PFSK-1 (cell line): Measurements from ENCODE around the gene MAP3K4.

Experiments
- FOXP2 ChIP-seq: optimal IDR thresholded peaks from 2 replicates; pipeline ENCODE3; 2011; ENCODE audit warnings: borderline replicate concordance, control low read depth, inconsistent platforms; ENCODE audit not compliant: insufficient read depth; ENCODE audit errors: extremely low read length, extremely low read depth
- POLR2AphosphoS5 ChIP-seq: IDR thresholded peaks from 2 replicates; pipeline ENCODE4 v1.6.1; 2012; ENCODE audit warnings: low read depth, mild to moderate bottlenecking, control low read depth, low read length, moderate library complexity
- REST ChIP-seq, 2 experiments: IDR thresholded peaks; 2 replicates each; pipeline versions ENCODE4 v1.6.1 to v1.8.0; 2011 to 2012; ENCODE audit warnings: low read depth in 2 of 2, low read length in 2 of 2, control low read depth in 1 of 2, inconsistent platforms in 1 of 2, mild to moderate bottlenecking in 1 of 2, moderate library complexity in 1 of 2; ENCODE audit not compliant: insufficient read depth in 1 of 2
- SIN3A ChIP-seq: IDR thresholded peaks from 2 replicates; pipeline ENCODE4 v1.6.1; 2012; ENCODE audit warnings: mild to moderate bottlenecking, low read length, moderate library complexity, borderline replicate concordance; ENCODE audit not compliant: insufficient read depth
- TAF1 ChIP-seq: IDR thresholded peaks from 2 replicates; pipeline ENCODE4 v1.6.1; 2012; ENCODE audit warnings: low read length, control low read depth, borderline replicate concordance; ENCODE audit not compliant: insufficient read depth

The MAP3K4 gene

GRCh38 chr6:161057103-161058091 lies 65.8 kb downstream of the MAP3K4 start:
- TF ChIP-seq POLR2AphosphoS5 (no peak), SIN3A (no peak), TAF1 (no peak), REST (IDR thresholded peaks at IDR 0.05; ENCODE audit: insufficient read depth in 1 of 2, low read depth in 2 of 2, low read length in 2 of 2) (no peak), FOXP2 (no peak)

- TF ChIP-seq POLR2AphosphoS5 (no peak), FOXP2 (no peak), REST (IDR thresholded peaks at IDR 0.05; ENCODE audit: insufficient read depth in 1 of 2, low read depth in 2 of 2, low read length in 2 of 2) (no peak), SIN3A (no peak), TAF1 (no peak)
These were observed 67.2 kb downstream of the MAP3K4 start for GRCh38 chr6:161058741-161059140.

GRCh38 chr6:161061576-161061975 lies 70.0 kb downstream of the MAP3K4 start:
- TF ChIP-seq FOXP2 (no peak), SIN3A (no peak), TAF1 (no peak), REST (IDR thresholded peaks at IDR 0.05; ENCODE audit: insufficient read depth in 1 of 2, low read depth in 2 of 2, low read length in 2 of 2) (no peak), POLR2AphosphoS5 (no peak)

GRCh38 chr6:161064915-161065314 lies 73.3 kb downstream of the MAP3K4 start:
- no peak for TF ChIP-seq TAF1

GRCh38 chr6:161066511-161066910 lies 74.9 kb downstream of the MAP3K4 start:
- TF ChIP-seq REST (IDR thresholded peaks at IDR 0.05; ENCODE audit: insufficient read depth in 1 of 2, low read depth in 2 of 2, low read length in 2 of 2), result peak in 1 of 2 experiments; percentile 49; a peak in 2 of 4 replicates
- no peak for TF ChIP-seq TAF1
